DMS153 treated with DMSO at 0.1 percent for 48 hours (cell line): ENCODE results near the gene EEF1B2.
A peak's percentile ranks its signal among the peaks of the same experiment; 100 is the strongest.
"Not testable (repeated sequence)": the region's sequence is repeated elsewhere in the genome, so short reads cannot be mapped to it uniquely, and the experiment has no call there.

Experiments used
- DNase-seq: peaks from one replicate; lab custom pipeline; 2025; ENCODE audit not compliant: unreplicated experiment; lab: John Stamatoyannopoulos, UW

Gene EEF1B2

DNA sequence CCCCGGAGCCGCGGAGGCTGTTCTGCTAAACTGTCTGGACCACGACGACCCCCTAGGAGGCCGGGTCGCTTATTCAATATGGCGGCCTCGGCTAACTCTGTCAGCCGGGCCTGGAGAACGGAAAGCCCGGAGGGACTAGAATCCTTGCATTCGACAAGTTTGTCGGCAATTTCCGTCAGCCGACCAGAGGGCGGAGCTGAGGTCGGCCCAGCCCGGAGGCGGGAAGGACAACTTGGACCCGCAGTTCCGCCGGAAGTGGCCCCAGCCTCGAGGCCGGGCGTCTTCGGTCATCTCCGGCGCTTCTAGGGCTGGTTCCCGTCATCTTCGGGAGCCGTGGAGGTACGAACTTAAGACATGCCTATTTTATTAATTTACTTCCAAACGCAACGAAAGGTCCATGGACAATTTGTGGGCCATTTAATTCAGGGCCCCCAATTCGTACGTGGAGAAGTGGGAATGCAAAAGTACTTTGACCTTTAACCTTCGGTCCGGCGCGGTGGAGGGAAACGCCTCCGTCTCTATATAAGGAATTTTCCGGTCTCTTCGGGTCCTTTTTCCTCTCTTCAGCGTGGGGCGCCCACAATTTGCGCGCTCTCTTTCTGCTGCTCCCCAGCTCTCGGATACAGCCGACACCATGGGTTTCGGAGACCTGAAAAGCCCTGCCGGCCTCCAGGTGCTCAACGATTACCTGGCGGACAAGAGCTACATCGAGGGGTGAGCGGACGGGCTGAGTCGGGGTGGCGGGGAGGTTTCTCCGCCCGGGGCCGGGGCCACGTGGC, at the start of gene EEF1B2, which contains the start of gene NDUFS1:
Gene EEF1B2 (plus strand): TSS at position 550 of the 779 bp plus-strand sequence. CDS start 85 bp downstream, at position 635.
Gene NDUFS1 (minus strand): TSS at position 99 of the 779 bp plus-strand sequence. CDS start 5,766 bp downstream, outside the sequence.
- peak; percentile 91 for DNase-seq

- no peak for DNase-seq
Observed at GRCh38 chr2:206112108-206112507, 47.6 kb upstream of the EEF1B2 start.

DNA sequence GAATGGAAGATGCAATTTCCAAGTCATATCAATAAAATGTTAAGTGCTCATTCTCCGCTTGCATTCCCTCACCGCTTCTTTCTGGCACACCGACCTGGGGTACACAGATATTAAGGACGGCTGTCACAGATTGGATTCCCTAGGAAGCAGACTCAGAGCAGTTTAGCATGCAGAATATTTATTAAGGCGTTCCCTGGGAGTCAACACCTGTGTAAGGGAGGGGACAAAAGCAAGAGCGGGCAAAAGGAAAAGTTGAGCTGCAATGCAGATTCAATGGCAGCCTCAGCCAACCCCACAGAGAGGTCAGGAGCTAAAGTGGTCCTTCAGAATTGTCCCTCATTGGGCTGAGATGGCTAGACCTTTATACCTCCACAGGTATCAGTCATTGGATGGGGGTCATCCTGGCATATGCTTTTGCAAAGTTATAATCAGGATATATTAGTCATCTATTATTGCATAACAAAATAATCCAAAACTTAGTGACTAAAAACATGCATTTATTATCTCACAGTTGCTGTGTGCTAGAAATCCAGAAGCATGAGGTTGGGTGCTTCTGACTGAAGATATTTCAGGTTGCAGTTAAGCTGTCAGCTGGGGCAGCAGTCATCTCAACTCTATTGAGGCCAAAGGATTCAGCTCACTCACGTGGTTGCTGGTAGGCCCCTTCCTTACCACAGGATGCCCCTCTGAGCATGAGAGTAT, 46.7 kb upstream of the EEF1B2 start:
- no peak for DNase-seq

- DNase-seq = no peak
Observed at GRCh38 chr2:206115026-206115578, 44.6 kb upstream of the EEF1B2 start.

- no peak for DNase-seq
Observed at GRCh38 chr2:206116278-206116677, 43.4 kb upstream of the EEF1B2 start.

DNA sequence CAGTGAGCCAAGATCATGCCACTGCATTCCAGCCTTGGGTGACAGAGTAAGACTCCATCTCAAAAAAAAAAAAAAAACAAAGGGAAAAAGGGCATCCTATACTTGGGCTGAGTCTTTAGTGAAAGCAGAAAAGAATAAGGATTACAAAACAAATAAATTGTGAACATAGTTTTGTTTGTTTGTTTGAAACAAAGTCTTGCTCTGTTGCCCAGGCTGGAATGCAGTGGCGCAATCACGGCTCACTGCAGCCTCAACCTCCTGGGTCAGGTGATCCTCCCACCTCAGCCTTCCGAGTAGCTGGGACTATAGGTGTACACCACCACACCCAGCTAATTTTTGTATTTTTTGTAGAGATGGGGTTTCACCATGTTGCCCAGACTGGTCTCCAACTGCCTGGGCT, 37.1 kb upstream of the EEF1B2 start:
- not testable (repeated sequence) for DNase-seq

GRCh38 chr2:206125901-206126300, 33.8 kb upstream of the EEF1B2 start:
- no peak for DNase-seq

DNA sequence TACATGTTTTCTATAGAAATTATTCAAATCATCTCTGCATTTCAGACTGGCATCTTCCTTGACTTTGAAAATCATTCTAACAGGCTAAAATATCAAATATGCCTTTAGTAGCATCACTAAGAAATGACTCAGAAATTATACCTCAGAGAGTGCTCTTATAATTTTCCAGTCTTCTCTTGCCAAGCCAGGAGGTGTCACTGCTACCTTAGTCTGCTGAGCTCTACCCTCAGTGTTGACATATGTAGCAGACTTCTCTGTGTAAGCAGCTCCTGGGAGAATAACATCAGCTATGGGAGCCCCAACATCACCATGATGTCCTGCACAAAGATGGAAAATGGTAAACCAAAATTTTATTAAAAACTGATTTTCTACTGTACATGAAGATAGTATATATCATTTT, 32.0 kb upstream of the EEF1B2 start:
- DNase-seq = no peak

DNA sequence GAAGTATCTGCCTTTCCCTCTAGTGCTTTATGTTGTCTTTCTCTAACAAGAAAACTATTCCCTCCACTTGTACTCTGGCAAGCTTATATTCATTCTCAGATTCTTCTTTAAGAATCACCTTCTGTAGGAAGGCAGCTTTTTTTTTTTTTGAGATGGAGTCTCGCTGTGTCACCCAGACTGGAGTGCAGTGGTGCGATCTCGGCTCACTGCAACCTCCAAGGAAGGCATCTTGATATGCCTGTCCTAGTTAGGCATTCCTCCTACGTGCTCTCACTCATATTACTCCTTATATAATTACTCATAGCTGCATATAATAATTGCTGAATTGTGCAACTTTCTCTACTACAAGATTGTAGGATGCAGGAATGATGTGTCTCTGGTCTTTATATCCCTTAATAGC, 16.2 kb upstream of the EEF1B2 start:
- DNase-seq = no peak

DNA sequence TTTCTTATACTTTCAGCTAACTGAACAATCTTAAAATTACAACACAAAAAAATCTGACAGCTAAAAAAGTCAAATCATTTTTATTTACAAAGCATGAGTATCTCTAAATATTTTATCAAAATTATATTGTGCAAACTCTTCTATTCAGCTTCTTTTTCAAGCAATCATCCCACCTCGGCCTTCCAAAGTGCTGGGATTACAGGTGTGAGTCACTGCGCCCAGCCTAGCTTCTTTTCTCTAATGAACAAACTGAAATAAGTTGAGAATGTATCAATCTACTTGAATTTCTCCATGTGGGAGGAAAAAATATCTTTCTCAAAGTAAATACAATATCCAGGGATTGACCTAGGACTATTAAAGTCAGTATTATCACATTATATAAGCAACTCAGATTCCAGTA, 15.3 kb upstream of the EEF1B2 start:
- no peak for DNase-seq

- no peak for DNase-seq
Observed at GRCh38 chr2:206145665-206146064, 14.0 kb upstream of the EEF1B2 start.

DNA sequence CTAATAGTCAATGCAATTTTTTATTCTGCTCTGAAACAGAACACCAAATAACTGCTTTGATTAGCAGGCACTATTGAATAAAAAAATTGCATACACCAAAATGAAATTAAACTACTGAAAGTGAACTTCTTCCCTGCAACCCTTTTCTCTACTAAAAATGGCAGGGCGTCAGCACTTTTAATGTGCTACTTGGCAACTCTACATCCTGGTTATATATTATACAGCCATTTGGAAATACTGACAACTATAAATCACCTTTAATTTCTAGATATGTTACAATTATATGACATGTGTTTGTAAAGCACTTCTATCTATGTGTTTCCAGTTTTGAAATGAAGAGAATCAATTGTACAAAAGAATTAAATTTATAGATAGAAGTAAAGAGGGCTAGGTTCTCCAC, 10.4 kb upstream of the EEF1B2 start:
- no peak for DNase-seq

DNA sequence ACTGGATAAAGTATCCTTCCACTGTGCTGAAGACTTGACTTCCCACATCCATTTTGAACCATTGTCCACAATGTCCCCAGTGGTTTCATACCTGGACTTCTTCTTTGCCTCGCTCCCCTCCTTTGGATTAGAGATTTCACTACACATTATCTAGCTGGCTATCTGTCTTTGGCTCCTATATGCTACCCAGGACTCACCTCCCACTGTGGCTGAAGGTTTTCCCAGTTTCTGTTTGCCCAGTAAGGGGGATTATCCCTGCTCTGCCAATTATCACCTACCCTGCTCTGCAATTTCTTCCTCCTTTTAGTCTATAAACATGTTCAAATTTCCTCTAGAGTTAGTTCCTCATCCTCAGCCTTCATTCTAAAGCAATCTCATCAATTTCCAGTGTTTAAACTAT, 9.5 kb upstream of the EEF1B2 start:
- no peak for DNase-seq

DNA sequence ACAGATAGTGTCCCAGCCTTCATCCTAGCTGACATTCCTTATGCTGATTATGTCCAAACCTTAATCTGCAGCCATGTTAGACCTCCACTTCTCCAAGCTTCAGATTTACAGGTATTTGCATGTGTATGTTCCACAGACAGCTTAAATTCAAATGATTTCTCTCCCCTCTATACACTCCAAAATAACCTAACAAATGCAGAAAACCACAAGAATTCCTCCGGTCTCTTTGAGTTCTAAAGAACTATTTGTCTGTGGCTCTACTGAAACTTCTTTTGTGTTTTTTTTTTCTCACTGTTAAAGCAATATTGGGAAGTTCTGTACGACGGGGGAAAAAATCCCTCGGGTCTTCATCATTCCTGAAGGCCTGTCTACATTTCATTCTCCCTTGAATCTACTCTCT, 9.1 kb upstream of the EEF1B2 start:
- no peak for DNase-seq

GRCh38 chr2:206154197-206154596, 5.5 kb upstream of the EEF1B2 start:
- DNase-seq = peak; percentile 3

- not testable (repeated sequence) for DNase-seq
Observed at GRCh38 chr2:206157014-206157413, 2.7 kb upstream of the EEF1B2 start.

DNA sequence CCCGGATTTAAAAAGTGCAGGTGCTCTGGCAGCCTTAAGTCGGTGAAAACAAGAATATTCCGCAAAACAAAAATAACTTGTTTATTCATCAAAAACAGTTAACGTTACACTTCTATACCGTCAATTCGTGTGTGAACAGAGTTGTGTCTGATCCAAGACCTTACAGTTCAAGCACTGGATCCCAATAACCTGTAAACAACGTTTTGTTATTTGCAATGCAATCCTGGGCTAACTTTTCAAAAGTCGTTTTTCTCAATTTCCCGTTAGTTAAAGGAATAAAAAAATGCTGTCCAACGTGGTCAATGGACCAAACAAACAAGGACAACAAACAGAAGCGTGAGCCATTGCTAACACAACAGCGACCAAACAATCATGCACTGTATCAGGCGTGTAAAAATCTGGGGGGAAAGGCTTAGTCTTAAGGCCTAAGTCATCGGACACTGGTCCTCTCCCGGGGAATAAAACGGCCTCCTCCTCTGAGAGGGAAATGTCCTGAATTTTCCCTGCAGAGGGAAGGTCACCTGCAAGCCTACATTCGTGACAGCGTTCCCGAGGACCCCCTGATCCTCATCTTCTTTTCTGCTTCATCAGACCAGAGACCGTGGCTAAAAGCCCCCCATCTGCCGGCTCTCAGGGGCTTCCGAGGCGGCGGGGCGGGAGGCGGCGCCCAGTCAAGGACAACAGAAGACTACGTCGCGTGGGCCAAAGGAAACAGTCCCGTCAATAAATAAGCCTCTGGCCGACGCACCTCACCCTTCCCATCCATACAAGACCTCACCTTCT, 941 bp upstream of the EEF1B2 start:
- no peak for DNase-seq

DNA sequence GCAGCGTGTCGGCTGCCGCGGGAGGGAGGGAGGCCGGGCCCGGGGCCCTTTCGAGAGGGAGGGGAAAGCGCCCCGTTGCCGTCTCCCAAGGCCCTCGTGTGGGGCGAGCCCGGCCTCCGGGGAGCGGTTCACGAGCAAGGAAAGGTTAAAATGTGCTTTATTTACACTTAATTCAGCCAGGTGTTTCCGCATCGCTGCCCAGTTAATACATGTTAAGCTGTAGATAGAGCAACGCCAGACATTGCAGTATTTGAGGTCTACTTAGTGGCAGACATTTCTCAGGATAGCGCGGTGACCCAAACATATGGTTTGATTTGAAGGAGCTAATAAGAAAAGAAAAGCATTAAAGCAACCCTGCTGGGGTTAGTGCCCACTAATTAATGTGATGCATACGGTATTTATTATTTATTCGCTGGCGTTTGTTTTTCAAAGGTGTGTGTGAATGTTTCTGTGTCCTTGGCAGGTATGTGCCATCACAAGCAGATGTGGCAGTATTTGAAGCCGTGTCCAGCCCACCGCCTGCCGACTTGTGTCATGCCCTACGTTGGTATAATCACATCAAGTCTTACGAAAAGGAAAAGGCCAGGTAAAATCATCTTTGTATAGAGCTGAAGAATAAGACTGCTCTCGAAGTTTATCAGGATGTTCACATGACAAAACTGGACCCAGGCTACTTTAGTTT, 571 bp downstream of the EEF1B2 start:
- DNase-seq = no peak

GRCh38 chr2:206160807-206161179, 1.1 kb downstream of the EEF1B2 start:
- no peak for DNase-seq

- not testable (repeated sequence) for DNase-seq
Observed at GRCh38 chr2:206162401-206162800, 2.7 kb downstream of the EEF1B2 start.
